Keratinocyte (primary cell): ENCODE measurements around the gene KRT33A. TPM values are rescaled to one million over a fixed set of nuclear protein-coding genes. Genes with fewer than 3 reads are reported as not detected.

Experiments used
- DNase-seq: peaks from one replicate; pipeline ENCODE4 v3.0.0-alpha.2; 2011; ENCODE audit warnings: low read depth, missing footprints, low spot score
- FAIRE-seq: peaks from 2 replicates; lab custom pipeline; 2011; peaks lifted over from hg19 to GRCh38; lab: Jason Lieb, UNC
- H2AFZ ChIP-seq: 2 replicates; pipeline ENCODE4 v1.6.0; 2012; ENCODE audit warnings: low read length, control low read depth, inconsistent platforms; ENCODE audit not compliant: control insufficient read depth
- H3K27ac ChIP-seq: 2 replicates; pipeline ENCODE4 v1.5.1; 2011; ENCODE audit warnings: low read length; ENCODE audit not compliant: control insufficient read depth, insufficient read depth
- H3K27me3 ChIP-seq: 3 replicates; pipeline ENCODE4 v1.6.0; 2011; ENCODE audit warnings: low read length; ENCODE audit not compliant: control insufficient read depth, insufficient read depth; ENCODE audit errors: extremely low read depth
- H3K36me3 ChIP-seq, 2 experiments: 2 replicates in 1 of 2; 3 replicates in 1 of 2; pipeline ENCODE4 v1.5.1; 2011; ENCODE audit warnings: low read length in 2 of 2, mild to moderate bottlenecking in 1 of 2; ENCODE audit not compliant: control insufficient read depth in 2 of 2, insufficient read depth in 2 of 2; ENCODE audit errors: extremely low read depth in 1 of 2
- H3K4me1 ChIP-seq: 3 replicates; pipeline ENCODE4 v1.5.1; 2011; ENCODE audit warnings: low read length; ENCODE audit not compliant: control insufficient read depth, insufficient read depth; ENCODE audit errors: extremely low read depth
- H3K4me2 ChIP-seq: 3 replicates; pipeline ENCODE4 v1.6.0; 2011; ENCODE audit warnings: low read depth, low read length; ENCODE audit not compliant: control insufficient read depth, insufficient read depth; ENCODE audit errors: extremely low read depth
- H3K4me3 ChIP-seq, 3 experiments: fragments of 200-600 bp in 1 of 3; sonication (generic) in 1 of 3; 2 replicates in 2 of 3; 3 replicates in 1 of 3; pipeline ENCODE4 v1.5.1; 2011 to 2016; ENCODE audit warnings: low read length in 3 of 3, mild to moderate bottlenecking in 3 of 3, control low read depth in 2 of 3, inconsistent platforms in 1 of 3, low read depth in 1 of 3, mixed read lengths in 1 of 3, mixed run types in 1 of 3, moderate library complexity in 1 of 3; ENCODE audit not compliant: control insufficient read depth in 2 of 3, insufficient read depth in 2 of 3; ENCODE audit errors: extremely low read depth in 1 of 3
- H3K79me2 ChIP-seq: 2 replicates; pipeline ENCODE4 v1.6.0; 2012; ENCODE audit warnings: low read length; ENCODE audit not compliant: control insufficient read depth, insufficient read depth
- H3K9ac ChIP-seq: 3 replicates; pipeline ENCODE4 v1.6.0; 2011; ENCODE audit warnings: low read length; ENCODE audit not compliant: control insufficient read depth, insufficient read depth; ENCODE audit errors: extremely low read depth
- H3K9me1 ChIP-seq: 3 replicates; pipeline ENCODE4 v1.6.0; 2011; ENCODE audit warnings: low read length; ENCODE audit not compliant: control insufficient read depth, insufficient read depth; ENCODE audit errors: extremely low read depth
- H3K9me3 ChIP-seq: 2 replicates; pipeline ENCODE4 v1.5.1; 2012; ENCODE audit warnings: low read depth, low read length; ENCODE audit not compliant: control insufficient read depth
- H4K20me1 ChIP-seq: 3 replicates; pipeline ENCODE4 v1.6.0; 2011; ENCODE audit warnings: low read length; ENCODE audit not compliant: control insufficient read depth, insufficient read depth; ENCODE audit errors: extremely low read depth
- CTCF ChIP-seq, 3 experiments: IDR thresholded peaks in 1 of 3; conservative IDR thresholded peaks in 1 of 3; optimal IDR thresholded peaks in 1 of 3; 2 replicates in 2 of 3; 3 replicates in 1 of 3; pipeline versions ENCODE3 to v1.5.1; 2011; ENCODE audit warnings: low read length in 3 of 3, mild to moderate bottlenecking in 3 of 3, moderate library complexity in 2 of 3, control low read depth in 1 of 3, inconsistent platforms in 1 of 3; ENCODE audit not compliant: insufficient read depth in 2 of 3; ENCODE audit errors: extremely low read depth in 1 of 3
- EZH2 ChIP-seq: IDR thresholded peaks from one replicate; pipeline ENCODE4 v1.6.1; 2012; ENCODE audit warnings: inconsistent platforms, mild to moderate bottlenecking, low read length, moderate library complexity
- dilution Hi-C: fragments of 300-500 bp; cut with MboI; formaldehyde crosslinking; loops from one replicate; pipeline ENCODE4 v1.7.0; 2020; ENCODE audit warnings: low sequenced_read_pairs; ENCODE audit not compliant: extremely low pct_ligation_motif_present
- polyA plus RNA-seq, 5 experiments: library from polyadenylated mRNA; depleted of rRNA in 3 of 5; stranded (reverse) in 3 of 5; stranded (forward) in 1 of 5; unstranded in 1 of 5; fragments of >200 nt; gene quantifications; 1 replicate in 1 of 5; 2 replicates in 3 of 5; 3 replicates in 1 of 5; pipeline versions ENCODE4 v1.2.1 to v1.2.3, GENCODE V29; 2011 to 2012; ENCODE audit warnings: missing spikeins in 2 of 5, low read depth in 1 of 5, low replicate concordance in 1 of 5

KRT33A gene
- polyA plus RNA-seq, 1 donor (not counting 4 experiments of a cell fraction or from before 2014, with no cell fraction given) = not detected

GRCh38 chr17:41345992-41346391, 4.6 kb downstream of the KRT33A start:
- Histone ChIP-seq H2AFZ (no peak overlapping the region), H3K79me2 (no peaks in the 10 kb centered on the region), H3K4me2 (no peak overlapping the region), H3K4me3 (no peak overlapping the region), H3K9me1 (no peaks in the 10 kb centered on the region), H4K20me1 (no peaks in the 10 kb centered on the region), H3K9me3 (no peaks in the 10 kb centered on the region), H3K36me3 (no peaks in the 10 kb centered on the region), H3K9ac (no peak overlapping the region), H3K4me1 (peaks cover 20% of the 10 kb centered on the region), H3K27me3 (no peaks in the 10 kb centered on the region), H3K27ac (no peak overlapping the region)
- no peak for FAIRE-seq
- dilution Hi-C loops = no loop called here
- DNase-seq = no peak
- TF ChIP-seq EZH2 (no peak), CTCF (optimal IDR thresholded peaks at IDR 0.05 in 1 of 3, IDR thresholded peaks at IDR 0.05 in 1 of 3, conservative IDR thresholded peaks at IDR 0.05 in 1 of 3; ENCODE audit: extremely low read depth in 1 of 3, insufficient read depth in 2 of 3, low read length in 3 of 3) (no peak)

GRCh38 chr17:41343029-41343428, 7.6 kb downstream of the KRT33A start:
- FAIRE-seq (no peak), DNase-seq (no peak)
- H3K79me2 ChIP-seq = no peaks in the 10 kb centered on the region
- H3K4me1 ChIP-seq = peaks cover 22% of the 10 kb centered on the region
- no peak overlapping the region for H2AFZ ChIP-seq
- dilution Hi-C loops = no loop called here
- no peaks in the 10 kb centered on the region for H3K9me3 ChIP-seq
- no peak overlapping the region for H3K27ac ChIP-seq
- H3K9me1 ChIP-seq = no peaks in the 10 kb centered on the region
- no peaks in the 10 kb centered on the region for H3K36me3 ChIP-seq
- no peaks in the 10 kb centered on the region for H3K27me3 ChIP-seq
- no peaks in the 10 kb centered on the region for H4K20me1 ChIP-seq
- TF ChIP-seq EZH2 (no peak), CTCF (optimal IDR thresholded peaks at IDR 0.05 in 1 of 3, IDR thresholded peaks at IDR 0.05 in 1 of 3, conservative IDR thresholded peaks at IDR 0.05 in 1 of 3; ENCODE audit: extremely low read depth in 1 of 3, insufficient read depth in 2 of 3, low read length in 3 of 3) (no peak)
- no peak overlapping the region for H3K9ac ChIP-seq
- H3K4me3 ChIP-seq = no peak overlapping the region
- H3K4me2 ChIP-seq = no peak overlapping the region
